Tongue (tissue), 3 donors: Measurements from ENCODE around the gene SPRR2G. TPM values are rescaled to one million over a fixed set of nuclear protein-coding genes. Genes with fewer than 3 reads are reported as not detected.
"Not testable (repeated sequence)": the region's sequence is repeated elsewhere in the genome, so short reads cannot be mapped to it uniquely, and the experiment has no call there.

Source experiments
- DNase-seq: peaks from one replicate; pipeline ENCODE4 v3.0.0-alpha.2; 2015
- small RNA-seq: library from RNA; depleted of rRNA; stranded (forward); fragments of <200 nt; gene quantifications from one replicate; pipeline ENCODE3, GENCODE V24; 2014; ENCODE audit warnings: low replicate concordance
- total RNA-seq: library from RNA; depleted of rRNA; stranded (reverse); fragments of >200 nt; gene quantifications from one replicate; pipeline ENCODE4 v1.2.3, GENCODE V29; 2014

The SPRR2G gene
- total RNA-seq, 1 donor from 2014 or later, result not detected

DNA sequence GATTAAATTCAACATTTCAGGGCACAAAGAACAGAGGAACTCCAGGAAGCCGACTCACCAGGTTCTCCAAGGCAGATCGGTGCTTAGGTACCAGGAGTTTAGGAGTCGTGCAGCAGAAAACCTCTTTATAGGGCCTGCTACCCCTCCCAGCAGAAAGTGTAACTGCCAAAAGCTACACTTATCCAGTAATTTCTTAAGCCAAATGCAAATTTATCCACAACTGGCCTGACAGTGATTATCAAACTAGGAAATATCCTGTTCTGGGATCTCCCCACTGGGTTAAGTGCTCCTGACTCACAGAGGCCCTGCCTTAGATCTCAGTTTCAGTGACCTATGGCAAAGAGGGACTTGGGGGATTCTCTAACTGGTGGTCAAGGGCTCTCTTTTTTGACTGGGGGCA is 37.3 kb downstream of the SPRR2G start, which contains the start of gene SPRR2F:
Gene SPRR2F (minus strand): TSS at position 101 of the 400 bp plus-strand sequence. CDS start 783 bp downstream, outside the sequence.
- DNase-seq, result no peak

GRCh38 chr1:153112454-153112853 is 38.2 kb downstream of the SPRR2G start:
- DNase-seq, result not testable (repeated sequence)

- no peak for DNase-seq
Observed at GRCh38 chr1:153100245-153100644, 50.4 kb downstream of the SPRR2G start.

Small RNAs within 50 kb of the gene (small RNA-seq; reads per million reads assigned to genes)
- not detected for gene SPRR2C

Other genes with a start within 250 kb of the SPRR2G start
- 7.7 TPM for gene IVL, start 242.3 kb downstream of the SPRR2G start, total RNA-seq
- not detected for gene SPRR5, start 203.7 kb downstream of the SPRR2G start, total RNA-seq
- gene SPRR4, start 180.2 kb downstream of the SPRR2G start, total RNA-seq, result not detected
- gene SPRR1A, start 166.8 kb downstream of the SPRR2G start, total RNA-seq, result not detected
- gene SPRR3, start 149.1 kb downstream of the SPRR2G start, total RNA-seq, result 58.0 TPM
- 1.3 TPM for gene SPRR1B, start 119.7 kb downstream of the SPRR2G start, total RNA-seq
- gene SPRR2D, start 109.8 kb downstream of the SPRR2G start, total RNA-seq, result not detected
- 3.1 TPM for gene SPRR2A, start 93.4 kb downstream of the SPRR2G start, total RNA-seq
- not detected for gene SPRR2B, start 79.3 kb downstream of the SPRR2G start, total RNA-seq
- gene SPRR2E, start 56.4 kb downstream of the SPRR2G start, total RNA-seq, result not detected
- gene SPRR2F, start 37.4 kb downstream of the SPRR2G start, total RNA-seq, result not detected
- gene LELP1, start 52.5 kb upstream of the SPRR2G start, total RNA-seq, result not detected
- gene PRR9, start 66.7 kb upstream of the SPRR2G start, total RNA-seq, result not detected
- not detected for gene LORICRIN, start 108.8 kb upstream of the SPRR2G start, total RNA-seq
- 2.4 TPM for gene PGLYRP3, start 162.1 kb upstream of the SPRR2G start, total RNA-seq
- 0.31 TPM for gene PGLYRP4, start 198.0 kb upstream of the SPRR2G start, total RNA-seq
- gene S100A9, start 207.0 kb upstream of the SPRR2G start, total RNA-seq, result 739 TPM
- 7.6 TPM for gene S100A12, start 224.7 kb upstream of the SPRR2G start, total RNA-seq
- 87.6 TPM for gene S100A8, start 240.2 kb upstream of the SPRR2G start, total RNA-seq